Kidney (tissue), 14 donors: Measurements from ENCODE around the gene SLC30A4. TPM values are rescaled to one million over a fixed set of nuclear protein-coding genes. Genes with fewer than 3 reads are reported as not detected.
A peak's percentile ranks its signal among the peaks of the same experiment; 100 is the strongest.
"Not testable (repeated sequence)": the region's sequence is repeated elsewhere in the genome, so short reads cannot be mapped to it uniquely, and the experiment has no call there.

ENCODE experiments used
- DNase-seq, 5 donors: peaks; one replicate each; pipeline ENCODE4 v3.0.0-alpha.2; 2013 to 2020
- FAIRE-seq: peaks from 2 replicates; lab custom pipeline; 2012; peaks lifted over from hg19 to GRCh38; lab: Jason Lieb, UNC
- H3K27ac ChIP-seq, 2 donors: one replicate each; pipeline ENCODE4 v1.7.0; 2013; ENCODE audit warnings: low read depth in 2 of 2, low read length in 2 of 2, inconsistent platforms in 1 of 2
- H3K27me3 ChIP-seq: one replicate; pipeline ENCODE4 v1.7.1; 2013; ENCODE audit warnings: low read length, inconsistent platforms; ENCODE audit not compliant: control insufficient read depth, insufficient read depth
- H3K36me3 ChIP-seq, 3 donors: one replicate each; pipeline versions ENCODE4 v1.7.0 to v1.7.1; 2013; ENCODE audit warnings: low read length in 3 of 3, control low read depth in 1 of 3, inconsistent platforms in 1 of 3; ENCODE audit not compliant: insufficient read depth in 3 of 3, control insufficient read depth in 2 of 3
- H3K4me1 ChIP-seq, 3 donors: one replicate each; pipeline versions ENCODE4 v1.7.0 to v1.7.1; 2013; ENCODE audit warnings: low read length in 3 of 3, inconsistent platforms in 1 of 3, low read depth in 1 of 3; ENCODE audit not compliant: control insufficient read depth in 2 of 3, insufficient read depth in 2 of 3
- H3K4me3 ChIP-seq, 3 donors: one replicate each; pipeline versions ENCODE4 v1.7.0 to v1.8.1; 2013; ENCODE audit warnings: low read length in 3 of 3, control low read depth in 1 of 3, inconsistent platforms in 1 of 3
- H3K9ac ChIP-seq, 3 donors: one replicate each; pipeline versions ENCODE4 v1.7.0 to v1.7.1; 2013; ENCODE audit warnings: low read length in 3 of 3, control low read depth in 1 of 3, inconsistent platforms in 1 of 3
- H3K9me3 ChIP-seq, 3 donors: one replicate each; pipeline versions ENCODE4 v1.7.0 to v1.7.1; 2013; ENCODE audit warnings: low read length in 3 of 3, control low read depth in 1 of 3, inconsistent platforms in 1 of 3; ENCODE audit not compliant: control insufficient read depth in 2 of 3, insufficient read depth in 1 of 3
- intact Hi-C: fragments of 100-400 bp; cut with DNase I; formaldehyde crosslinking; loops from one replicate; pipeline ENCODE4 v1.11.1; 2022
- polyA plus RNA-seq: library from polyadenylated mRNA; stranded (reverse); fragments of 350-450 nt; fragmentation: Illumina TruSeq; extraction: RNeasy Lipid Tissue Mini Kit (QIAGEN cat#74804); gene quantifications from one replicate; pipeline ENCODE4 v1.2.3, GENCODE V29; 2014; ENCODE audit warnings: low read depth, low replicate concordance; ENCODE audit not compliant: insufficient read depth
- total RNA-seq: library from RNA; stranded (reverse); fragmentation: NEBNext Ultra II Directional; extraction: Animal tissue kit (Norgen Biotek cat#: 25700); gene quantifications from one replicate; pipeline ENCODE4 v1.2.1, GENCODE V29; 2021
- TF ChIP-seq, protein P1 (sequence below): IDR thresholded peaks from 3 replicates; pipeline ENCODE4 v1.5.1; 2012; ENCODE audit warnings: mild to moderate bottlenecking, moderate library complexity, borderline replicate concordance; ENCODE audit not compliant: insufficient read depth; ENCODE audit errors: extremely low read depth
- donor health status: control.
- donor health status: control.
- donor health status: control.
- donor health status: control.
- donor health status: control.
- donor health status: DM: yes; HTN: yes; CAD: no.
- donor health status: Normal renal cell carcinoma (clear cell type).

SLC30A4 gene
- total and polyA plus RNA-seq, 2 donors from 2014 or later: 3.1 to 7.4 TPM

DNA sequence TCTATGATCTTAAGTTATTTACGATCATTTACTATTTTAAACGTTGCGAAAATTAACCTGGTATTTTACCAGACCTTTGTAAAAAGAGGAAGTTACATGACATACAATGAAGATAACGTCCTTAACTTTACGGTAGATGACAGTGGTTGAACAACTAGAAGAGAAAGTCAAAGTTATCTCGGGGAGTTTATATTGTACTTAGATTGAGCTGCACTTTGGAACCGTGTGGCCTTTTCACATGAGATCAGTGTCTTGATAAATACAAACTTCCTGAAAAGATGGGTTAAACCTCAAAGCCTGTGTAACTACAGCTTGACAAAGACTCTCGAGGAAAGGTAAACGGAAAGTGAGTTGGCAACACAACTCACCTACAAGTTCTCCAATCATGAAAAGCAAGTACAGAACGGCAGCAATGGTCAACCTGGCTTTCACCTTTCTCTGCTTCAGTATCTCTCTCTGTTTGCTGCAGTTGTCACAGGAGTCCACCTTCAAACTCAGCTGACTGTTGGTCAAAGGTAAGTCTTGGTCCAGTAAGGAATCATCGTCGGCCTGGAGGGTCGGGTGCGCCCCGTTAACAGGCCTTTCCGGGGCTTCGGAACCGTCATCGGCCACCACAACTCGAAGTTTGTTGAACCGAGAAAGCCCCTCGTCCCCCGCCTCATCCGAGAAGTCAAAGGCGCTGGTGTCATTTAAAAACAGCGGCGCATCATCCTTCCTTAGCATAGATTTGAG, 793 bp downstream of the SLC30A4 start:
- H3K27me3 ChIP-seq: no peaks in the 10 kb centered on the region
- H3K9me3 ChIP-seq: no peaks in the 10 kb centered on the region
- H3K9ac ChIP-seq: peak overlapping the region; percentile 37 to 81 (median 61)
- FAIRE-seq (no peak), DNase-seq (peak in 1 of 5 donors; percentile 60)
- H3K4me3 ChIP-seq: peak overlapping the region; percentile 67 to 93 (median 80)
- peak overlapping the region; percentile 54 to 63 for H3K27ac ChIP-seq
- intact Hi-C loops: no loop called here
- TF ChIP-seq, protein P1, sequence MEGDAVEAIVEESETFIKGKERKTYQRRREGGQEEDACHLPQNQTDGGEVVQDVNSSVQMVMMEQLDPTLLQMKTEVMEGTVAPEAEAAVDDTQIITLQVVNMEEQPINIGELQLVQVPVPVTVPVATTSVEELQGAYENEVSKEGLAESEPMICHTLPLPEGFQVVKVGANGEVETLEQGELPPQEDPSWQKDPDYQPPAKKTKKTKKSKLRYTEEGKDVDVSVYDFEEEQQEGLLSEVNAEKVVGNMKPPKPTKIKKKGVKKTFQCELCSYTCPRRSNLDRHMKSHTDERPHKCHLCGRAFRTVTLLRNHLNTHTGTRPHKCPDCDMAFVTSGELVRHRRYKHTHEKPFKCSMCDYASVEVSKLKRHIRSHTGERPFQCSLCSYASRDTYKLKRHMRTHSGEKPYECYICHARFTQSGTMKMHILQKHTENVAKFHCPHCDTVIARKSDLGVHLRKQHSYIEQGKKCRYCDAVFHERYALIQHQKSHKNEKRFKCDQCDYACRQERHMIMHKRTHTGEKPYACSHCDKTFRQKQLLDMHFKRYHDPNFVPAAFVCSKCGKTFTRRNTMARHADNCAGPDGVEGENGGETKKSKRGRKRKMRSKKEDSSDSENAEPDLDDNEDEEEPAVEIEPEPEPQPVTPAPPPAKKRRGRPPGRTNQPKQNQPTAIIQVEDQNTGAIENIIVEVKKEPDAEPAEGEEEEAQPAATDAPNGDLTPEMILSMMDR: no peak
- no peaks in the 10 kb centered on the region for H3K36me3 ChIP-seq
- peaks cover 2 to 11% (median 3%) of the 10 kb centered on the region in 3 donors for H3K4me1 ChIP-seq

DNA sequence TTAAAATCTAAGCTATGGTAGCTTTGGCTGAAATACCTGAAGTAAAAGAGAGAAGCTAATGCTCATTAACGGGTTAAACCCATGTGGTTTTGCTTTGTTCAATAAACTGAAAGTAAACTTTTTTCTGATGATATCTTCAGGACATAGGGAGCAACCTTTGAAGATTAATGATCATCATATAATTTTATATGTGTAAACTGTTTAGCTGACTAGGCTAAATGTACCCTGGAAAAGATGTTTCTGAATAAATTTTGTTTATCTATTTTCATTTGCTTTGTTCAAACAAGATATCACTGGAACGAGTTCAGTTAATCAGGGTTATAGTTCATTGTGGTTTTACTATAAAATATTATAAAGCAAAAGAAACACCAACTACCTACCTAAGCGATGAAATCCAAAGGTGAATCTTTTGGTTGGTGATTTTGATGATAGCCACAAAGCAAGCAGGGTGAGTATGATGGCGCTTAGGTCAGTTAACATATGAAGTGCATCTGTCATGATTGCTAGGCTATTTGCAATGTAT, 11.7 kb downstream of the SLC30A4 start:
- no peaks in the 10 kb centered on the region for H3K4me1 ChIP-seq
- TF ChIP-seq, protein P1: no peak
- no peak overlapping the region for H3K27ac ChIP-seq
- H3K9me3 ChIP-seq: no peaks in the 10 kb centered on the region
- no peak for DNase-seq
- no peak for FAIRE-seq
- intact Hi-C loops: no loop called here
- H3K9ac ChIP-seq: no peak overlapping the region
- H3K4me3 ChIP-seq: no peak overlapping the region
- peaks cover 0 to 28% (median 4%) of the 10 kb centered on the region in 3 donors for H3K36me3 ChIP-seq
- no peaks in the 10 kb centered on the region for H3K27me3 ChIP-seq

DNA sequence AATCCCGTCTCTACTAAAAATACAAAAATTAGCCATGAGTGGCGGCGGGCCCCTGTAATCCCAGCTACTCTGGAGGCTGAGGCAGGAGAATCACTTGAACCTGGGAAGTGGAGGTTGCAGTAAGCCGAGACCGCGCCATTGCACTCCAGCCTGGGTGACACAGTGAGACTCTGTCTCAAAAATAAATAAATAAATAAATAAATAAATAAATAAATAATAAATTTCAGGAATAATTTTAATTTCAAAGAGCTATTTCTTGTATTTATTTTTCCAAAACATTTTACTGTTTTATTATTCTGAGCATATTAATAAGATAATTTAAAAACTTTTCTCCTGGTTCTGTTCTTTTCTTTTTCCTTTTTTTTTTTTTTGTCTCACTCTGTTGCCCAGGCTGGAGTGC, 15.4 kb downstream of the SLC30A4 start:
- H3K36me3 ChIP-seq: peaks cover 0 to 25% (median 4%) of the 10 kb centered on the region in 3 donors
- H3K27ac ChIP-seq, FAIRE-seq, H3K4me1 ChIP-seq, H3K9me3 ChIP-seq, DNase-seq, H3K9ac ChIP-seq, intact Hi-C loops, H3K4me3 ChIP-seq, H3K27me3 ChIP-seq: not testable (repeated sequence)

DNA sequence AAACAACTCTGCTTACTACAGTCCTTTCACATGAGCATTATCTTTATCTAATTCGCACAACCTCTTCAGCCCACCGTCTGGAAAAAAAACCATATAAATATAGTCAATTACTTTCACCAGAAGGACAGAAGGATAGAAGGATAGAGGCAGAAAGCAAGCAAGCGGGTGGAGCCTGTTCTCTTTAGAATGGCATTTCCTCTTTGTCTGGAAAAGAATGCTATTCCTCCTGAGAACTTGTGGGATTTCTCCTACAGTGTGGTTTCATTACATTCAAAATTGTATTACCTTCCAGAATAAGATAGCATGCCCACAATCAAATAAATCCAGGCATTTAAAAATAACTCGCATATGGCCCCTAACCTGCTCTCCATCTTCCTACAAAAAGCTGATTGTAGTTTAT, 23.1 kb downstream of the SLC30A4 start:
- TF ChIP-seq, protein P1: no peak
- Histone ChIP-seq H3K27me3 (no peaks in the 10 kb centered on the region), H3K4me3 (no peak overlapping the region), H3K9me3 (no peaks in the 10 kb centered on the region), H3K9ac (no peak overlapping the region), H3K36me3 (no peaks in the 10 kb centered on the region), H3K27ac (no peak overlapping the region), H3K4me1 (no peaks in the 10 kb centered on the region)
- intact Hi-C loops: no loop called here
- FAIRE-seq (no peak), DNase-seq (no peak)
